Forelimb muscle (tissue), 1 donor: ENCODE results near the gene SLC25A3. TPM values are rescaled to one million over a fixed set of nuclear protein-coding genes. Genes with fewer than 3 reads are reported as not detected.
A peak's percentile ranks its signal among the peaks of the same experiment; 100 is the strongest.
"Not testable (repeated sequence)": the region's sequence is repeated elsewhere in the genome, so short reads cannot be mapped to it uniquely, and the experiment has no call there.

Source experiments
- DNase-seq: peaks from one replicate; pipeline ENCODE4 v3.0.0-alpha.2; 2013; ENCODE audit warnings: low read depth
- polyA plus RNA-seq: library from polyadenylated mRNA; unstranded; fragments of 120-200 nt; gene quantifications from one replicate; pipeline ENCODE4 v1.2.1, GENCODE V29; 2013; ENCODE audit not compliant: insufficient read length

SLC25A3 gene
- polyA plus RNA-seq, 1 donor: 748 TPM

GRCh38 chr12:98594050-98594835 lies 757 bp downstream of the SLC25A3 start:
- no peak for DNase-seq

GRCh38 chr12:98595243-98595988 lies 1.9 kb downstream of the SLC25A3 start:
- no peak for DNase-seq

- DNase-seq: not testable (repeated sequence)
Measured at GRCh38 chr12:98597313-98597712, 3.8 kb downstream of the SLC25A3 start.

- no peak for DNase-seq
Measured at GRCh38 chr12:98601924-98602323, 8.4 kb downstream of the SLC25A3 start.

GRCh38 chr12:98606359-98606988 lies 13.0 kb downstream of the SLC25A3 start:
- no peak for DNase-seq

- DNase-seq: no peak
Measured at GRCh38 chr12:98610596-98610995, 17.1 kb downstream of the SLC25A3 start.

GRCh38 chr12:98612696-98613334 lies 19.3 kb downstream of the SLC25A3 start:
- no peak for DNase-seq

- no peak for DNase-seq
Measured at GRCh38 chr12:98618952-98619351, 25.5 kb downstream of the SLC25A3 start.

- no peak for DNase-seq
Measured at GRCh38 chr12:98635657-98636323, 42.3 kb downstream of the SLC25A3 start.

- DNase-seq: no peak
Measured at GRCh38 chr12:98637068-98637467, 43.6 kb downstream of the SLC25A3 start.

GRCh38 chr12:98638009-98638408 lies 44.5 kb downstream of the SLC25A3 start:
- no peak for DNase-seq

- no peak for DNase-seq
Measured at GRCh38 chr12:98639491-98639890, 46.0 kb downstream of the SLC25A3 start.

- DNase-seq: not testable (repeated sequence)
Measured at GRCh38 chr12:98642801-98643200, 49.3 kb downstream of the SLC25A3 start.

- DNase-seq: no peak
Measured at GRCh38 chr12:98644433-98644711, 50.9 kb downstream of the SLC25A3 start.

GRCh38 chr12:98644712-98645571 lies 51.5 kb downstream of the SLC25A3 start, which contains the start of the genes APAF1 and IKBIP:
TSS of gene APAF1 (plus strand) at chr12:98645290. CDS start at chr12:98648360, 3,070 bp downstream.
TSS of gene IKBIP (minus strand) at chr12:98644788. CDS start at chr12:98644701, 87 bp downstream.
- DNase-seq: peak; percentile 94

GRCh38 chr12:98645572-98646067 lies 52.1 kb downstream of the SLC25A3 start:
- DNase-seq: no peak

- no peak for DNase-seq
Measured at GRCh38 chr12:98646294-98647090, 53.0 kb downstream of the SLC25A3 start.

GRCh38 chr12:98651328-98651727 lies 57.8 kb downstream of the SLC25A3 start:
- no peak for DNase-seq

- no peak for DNase-seq
Measured at GRCh38 chr12:98653866-98654493, 60.5 kb downstream of the SLC25A3 start.
